Cardiac fibroblast (primary cell): ENCODE data around the gene ATP4B.
A peak's percentile ranks its signal among the peaks of the same experiment; 100 is the strongest.
"Not testable (repeated sequence)": the region's sequence is repeated elsewhere in the genome, so short reads cannot be mapped to it uniquely, and the experiment has no call there.

Experiments used
- DNase-seq, 2 donors: peaks; one replicate each; pipeline versions ENCODE4 v3.0.0 to v3.0.0-alpha.2; 2010; ENCODE audit warnings: low read depth in 2 of 2
- H3K4me3 ChIP-seq, 2 donors: replicated peaks in 1 of 2; 1 replicate in 1 of 2; 2 replicates in 1 of 2; pipeline ENCODE4 v1.5.1; 2011; ENCODE audit warnings: low read depth in 2 of 2, low read length in 2 of 2, mild to moderate bottlenecking in 2 of 2, moderate library complexity in 1 of 2
- TF ChIP-seq, protein P1 (sequence below): IDR thresholded peaks from one replicate; pipeline ENCODE4 v1.5.1; 2011; ENCODE audit warnings: low read depth, mild to moderate bottlenecking, low read length, inconsistent platforms

Gene ATP4B

GRCh38 chr13:113625965-113626721, 31.9 kb downstream of the ATP4B start:
- TF ChIP-seq, protein P1, sequence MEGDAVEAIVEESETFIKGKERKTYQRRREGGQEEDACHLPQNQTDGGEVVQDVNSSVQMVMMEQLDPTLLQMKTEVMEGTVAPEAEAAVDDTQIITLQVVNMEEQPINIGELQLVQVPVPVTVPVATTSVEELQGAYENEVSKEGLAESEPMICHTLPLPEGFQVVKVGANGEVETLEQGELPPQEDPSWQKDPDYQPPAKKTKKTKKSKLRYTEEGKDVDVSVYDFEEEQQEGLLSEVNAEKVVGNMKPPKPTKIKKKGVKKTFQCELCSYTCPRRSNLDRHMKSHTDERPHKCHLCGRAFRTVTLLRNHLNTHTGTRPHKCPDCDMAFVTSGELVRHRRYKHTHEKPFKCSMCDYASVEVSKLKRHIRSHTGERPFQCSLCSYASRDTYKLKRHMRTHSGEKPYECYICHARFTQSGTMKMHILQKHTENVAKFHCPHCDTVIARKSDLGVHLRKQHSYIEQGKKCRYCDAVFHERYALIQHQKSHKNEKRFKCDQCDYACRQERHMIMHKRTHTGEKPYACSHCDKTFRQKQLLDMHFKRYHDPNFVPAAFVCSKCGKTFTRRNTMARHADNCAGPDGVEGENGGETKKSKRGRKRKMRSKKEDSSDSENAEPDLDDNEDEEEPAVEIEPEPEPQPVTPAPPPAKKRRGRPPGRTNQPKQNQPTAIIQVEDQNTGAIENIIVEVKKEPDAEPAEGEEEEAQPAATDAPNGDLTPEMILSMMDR, result no peak
- peak; percentile 47 to 48 for DNase-seq
- no peak overlapping the region for H3K4me3 ChIP-seq

DNA sequence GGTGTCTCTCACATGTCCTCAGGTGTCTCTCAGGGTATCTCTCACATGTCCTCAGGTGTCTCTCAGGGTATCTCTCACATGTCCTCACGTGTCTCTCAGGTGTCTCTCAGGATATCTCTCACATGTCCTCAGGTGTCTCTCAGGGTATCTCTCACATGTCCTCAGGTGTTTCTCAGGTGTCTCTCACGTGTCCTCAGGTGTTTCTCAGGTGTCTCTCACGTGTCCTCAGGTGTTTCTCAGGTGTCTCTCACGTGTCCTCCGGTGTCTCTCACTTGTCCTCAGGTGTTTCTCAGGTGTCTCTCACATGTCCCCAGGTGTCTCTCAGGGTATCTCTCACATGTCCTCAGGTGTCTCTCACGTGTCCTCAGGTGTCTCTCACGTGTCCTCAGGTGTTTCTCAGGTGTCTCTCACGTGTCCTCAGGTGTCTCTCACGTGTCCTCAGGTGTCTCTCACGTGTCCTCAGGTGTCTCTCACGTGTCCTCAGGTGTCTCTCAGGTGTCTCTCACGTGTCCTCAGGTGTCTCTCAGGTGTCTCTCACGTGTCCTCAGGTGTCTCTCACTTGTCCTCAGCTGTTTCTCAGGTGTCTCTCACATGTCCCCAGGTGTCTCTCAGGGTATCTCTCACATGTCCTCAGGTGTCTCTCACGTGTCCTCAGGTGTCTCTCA, 33.2 kb downstream of the ATP4B start:
- not testable (repeated sequence) for H3K4me3 ChIP-seq, DNase-seq

DNA sequence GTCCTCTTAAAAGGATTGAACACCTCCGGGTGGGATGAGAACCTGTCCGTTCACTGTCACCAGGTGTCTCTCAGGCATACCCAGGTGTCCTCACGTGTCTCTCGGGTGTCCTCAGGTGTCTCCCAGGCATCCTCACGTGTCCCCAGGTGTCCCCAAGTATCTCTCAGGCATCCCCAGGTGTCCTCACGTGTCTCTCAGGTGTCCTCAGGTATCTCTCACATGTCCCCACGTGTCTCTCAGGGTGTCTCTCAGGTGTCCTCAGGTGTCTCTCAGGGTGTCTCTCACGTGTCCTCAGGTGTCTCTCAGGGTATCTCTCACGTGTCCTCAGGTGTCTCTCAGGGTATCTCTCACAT, 33.8 kb downstream of the ATP4B start:
- TF ChIP-seq, protein P1, result no peak
- no peak overlapping the region for H3K4me3 ChIP-seq
- no peak for DNase-seq

DNA sequence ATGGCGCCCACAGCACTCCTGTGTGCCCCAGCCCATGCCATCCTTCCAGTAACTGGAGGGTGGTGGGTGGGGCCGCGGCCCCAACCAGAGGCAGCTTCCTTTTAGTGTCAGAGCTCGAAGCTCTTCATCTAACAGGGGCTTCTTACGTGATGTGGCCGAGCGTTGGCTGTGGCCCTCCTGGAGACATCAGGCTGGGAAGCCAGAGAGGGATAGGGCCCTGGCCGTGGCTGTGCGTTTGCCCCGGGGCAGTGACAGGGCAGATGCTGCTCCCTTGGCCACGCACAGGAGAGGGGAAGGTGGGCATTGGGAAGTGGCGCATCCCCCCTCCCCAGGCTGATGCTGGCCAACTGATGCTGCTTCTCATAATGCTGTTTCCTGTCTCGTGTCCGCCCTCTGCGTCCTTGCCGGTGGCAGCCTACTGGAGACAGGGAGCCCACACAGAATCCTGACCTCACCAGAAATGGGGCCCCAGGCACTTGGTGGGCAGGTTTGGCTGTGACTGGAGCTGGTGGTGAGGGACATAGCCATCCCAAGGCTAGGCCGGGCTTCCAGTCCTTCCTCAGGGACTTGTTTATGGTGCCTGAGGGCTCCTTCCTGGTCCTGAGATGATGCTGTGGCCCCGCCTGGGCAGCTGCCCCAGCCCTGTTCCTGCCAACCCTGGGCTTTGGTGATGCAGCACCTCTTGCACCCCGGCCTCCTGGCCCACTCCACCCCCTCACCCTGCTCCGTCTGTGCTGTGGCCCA, 34.3 kb downstream of the ATP4B start:
- DNase-seq, result peak in 1 of 2 donors; percentile 15
- no peak overlapping the region for H3K4me3 ChIP-seq
- TF ChIP-seq, protein P1, result no peak

GRCh38 chr13:113622791-113623490, 35.1 kb downstream of the ATP4B start:
- H3K4me3 ChIP-seq, result no peak overlapping the region
- TF ChIP-seq, protein P1, result no peak
- no peak for DNase-seq

DNA sequence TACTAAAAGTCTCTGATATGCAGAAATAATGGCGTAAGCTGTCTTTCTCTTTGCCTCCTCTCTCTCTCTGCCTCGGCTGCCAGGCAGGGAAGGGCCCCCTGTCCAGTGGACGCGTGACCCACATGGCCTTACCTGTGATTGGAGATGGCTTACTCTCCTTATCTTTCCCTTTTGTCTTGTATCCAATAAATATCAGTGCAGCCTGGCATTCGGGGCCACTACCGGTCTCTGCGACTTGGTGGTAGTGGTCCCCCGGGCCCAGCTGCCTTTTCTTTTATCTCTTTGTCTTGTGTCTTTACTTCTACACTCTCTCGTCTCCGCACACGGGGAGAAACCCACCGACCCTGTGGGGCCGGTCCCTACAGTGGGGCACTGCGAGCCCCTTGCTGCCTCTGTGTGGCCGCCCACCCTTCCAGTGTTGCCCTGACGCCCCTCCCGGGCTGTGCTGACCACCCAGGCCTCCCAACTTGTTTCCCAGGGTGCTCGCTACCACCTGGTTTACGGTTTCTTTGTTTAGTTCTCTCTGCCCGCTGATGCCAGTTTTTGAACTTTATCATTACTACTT, 35.9 kb downstream of the ATP4B start:
- not testable (repeated sequence) for DNase-seq, H3K4me3 ChIP-seq

- not testable (repeated sequence) for H3K4me3 ChIP-seq
- peak in 1 of 2 donors; percentile 20 for DNase-seq
- TF ChIP-seq, protein P1, result peak; percentile 28
Measured at GRCh38 chr13:113621498-113621897, 36.5 kb downstream of the ATP4B start.
